ENCODE measurements around the gene GULP1. TPM values are rescaled to one million over a fixed set of nuclear protein-coding genes. Genes with fewer than 3 reads are reported as not detected.

GULP1 gene
- total RNA-seq, 1 experiment from 2014 or later: 140 TPM

DNA sequence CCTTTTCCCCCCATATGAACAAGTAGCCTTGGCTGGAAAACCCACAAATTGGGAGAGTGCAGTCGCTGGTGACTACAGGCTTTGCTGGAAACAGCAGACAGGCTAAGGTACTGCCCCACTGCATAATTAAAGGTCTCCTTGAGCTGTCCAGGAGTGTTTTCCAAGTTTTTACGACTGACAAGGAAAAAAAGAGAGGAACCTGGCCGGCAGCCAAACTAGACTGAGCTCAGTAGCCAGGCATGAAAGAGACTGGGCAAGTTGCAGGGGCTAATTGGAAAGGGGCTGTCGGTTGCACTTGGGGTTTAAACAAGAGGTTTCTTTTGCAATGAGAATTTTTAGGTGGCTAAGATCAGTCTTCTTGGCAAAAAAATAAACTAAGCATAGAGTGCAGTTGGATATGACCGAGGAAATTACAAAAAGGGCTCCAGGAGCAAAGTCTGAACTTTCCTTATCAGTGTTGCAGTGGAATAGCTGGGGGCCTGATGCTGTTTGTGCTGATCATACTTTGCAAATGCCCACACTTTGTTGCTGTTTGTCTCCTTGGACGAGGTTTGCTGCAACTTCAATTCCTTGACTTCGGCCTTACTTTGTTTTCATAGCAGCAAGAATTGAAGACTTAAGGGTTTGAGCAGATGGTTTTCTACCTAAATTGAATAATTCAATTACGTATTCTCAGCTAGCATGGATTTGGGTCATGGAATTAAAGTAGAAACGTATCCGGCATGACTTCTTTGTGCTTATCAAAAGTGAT lies 2.1 kb downstream of the GULP1 start:
- no CpG with 5 or more reads among the region's 10 CpGs for WGBS (ENCODE audit: extremely low coverage, insufficient read length, low lambda C conversion rate)
- H3K4me2 ChIP-seq (ENCODE audit: insufficient read depth, insufficient read length, low read length): peak overlapping the region; percentile 69
- Mint-ChIP-seq H3K4me3 (peak overlapping the region; percentile 93 to 97), H3K9me3 (peaks cover 0 to 11% of the 10 kb centered on the region in 2 experiments; a peak in 4 of 5 replicates), H3K27ac (peak overlapping the region; percentile 99 to 100 (median 99)), H3K4me1 (peaks cover 37 to 38% of the 10 kb centered on the region in 2 experiments), H3K36me3 (ENCODE audit: insufficient read depth in 1 of 3, low read depth in 3 of 3) (peaks cover 11 to 19% (median 15%) of the 10 kb centered on the region in 3 experiments; a peak in 6 of 7 replicates), H3K27me3 (ENCODE audit: low read depth) (no peaks in the 10 kb centered on the region)
- no peaks in the 10 kb centered on the region for H4K20me1 ChIP-seq (ENCODE audit: control insufficient read depth, insufficient read depth, insufficient read length)
- no peaks in the 10 kb centered on the region for H3K9me3 ChIP-seq (ENCODE audit: control insufficient read depth, low read depth, low read length)
- no peak overlapping the region for H3T11ph ChIP-seq (ENCODE audit: low read length)
- H4K5ac ChIP-seq (ENCODE audit: insufficient read length, low read depth, low read length): no peak overlapping the region
- H3K23ac ChIP-seq (ENCODE audit: insufficient read length, low read depth, low read length): no peak overlapping the region
- H2AFZ ChIP-seq (ENCODE audit: low read length): no peak overlapping the region
- DNase-seq: no peak
- H3K79me2 ChIP-seq (ENCODE audit: insufficient read depth, low read length): peaks cover 39% of the 10 kb centered on the region; the same call in 1 of the 2 replicates
- no peak overlapping the region for H3K18ac ChIP-seq (ENCODE audit: insufficient read length, low read depth, low read length)
- H3K27me3 ChIP-seq (ENCODE audit: insufficient read depth, low read length): no peaks in the 10 kb centered on the region
- no peak overlapping the region for H2BK12ac ChIP-seq (ENCODE audit: insufficient read length, low read depth, low read length)
- H2AK5ac ChIP-seq (ENCODE audit: insufficient read length, low read length): no peak overlapping the region
- no peak overlapping the region for H2BK5ac ChIP-seq (ENCODE audit: insufficient read length, low read length)
- no peak overlapping the region for H4K8ac ChIP-seq (replicated peaks; ENCODE audit: insufficient read length, low read depth, low read length)
- H2BK120ac ChIP-seq (ENCODE audit: low read depth, low read length, poor library complexity, severe bottlenecking): no peak overlapping the region
- H3K79me1 ChIP-seq (ENCODE audit: insufficient read depth, low read depth, low read length, poor library complexity, severe bottlenecking): no peaks in the 10 kb centered on the region
- no peak overlapping the region for H4K91ac ChIP-seq (ENCODE audit: insufficient read length, low read depth, low read length)
- peak overlapping the region; percentile 31; the same call in 1 of the 2 replicates for H3K14ac ChIP-seq (ENCODE audit: insufficient read depth, low read length)
- no peak overlapping the region for H2BK15ac ChIP-seq (ENCODE audit: low read depth, low read length)
- peak overlapping the region; percentile 97 for H3K9ac ChIP-seq (ENCODE audit: extremely low read depth, insufficient read length, low read length)
- H3K23me2 ChIP-seq (ENCODE audit: insufficient read length, low read depth, low read length, poor library complexity, severe bottlenecking): peaks cover 15% of the 10 kb centered on the region
- H3K4me1 ChIP-seq (ENCODE audit: insufficient read depth, low read length): peaks cover 1% of the 10 kb centered on the region; the same call in 1 of the 2 replicates
- no peak overlapping the region for H3K4ac ChIP-seq (ENCODE audit: low read depth, low read length)
- no peak overlapping the region for H3K56ac ChIP-seq (ENCODE audit: insufficient read length, low read depth, low read length)
- no peak overlapping the region for H2BK20ac ChIP-seq (ENCODE audit: low read depth, low read length, poor library complexity, severe bottlenecking)
- TF ChIP-seq, protein P1, sequence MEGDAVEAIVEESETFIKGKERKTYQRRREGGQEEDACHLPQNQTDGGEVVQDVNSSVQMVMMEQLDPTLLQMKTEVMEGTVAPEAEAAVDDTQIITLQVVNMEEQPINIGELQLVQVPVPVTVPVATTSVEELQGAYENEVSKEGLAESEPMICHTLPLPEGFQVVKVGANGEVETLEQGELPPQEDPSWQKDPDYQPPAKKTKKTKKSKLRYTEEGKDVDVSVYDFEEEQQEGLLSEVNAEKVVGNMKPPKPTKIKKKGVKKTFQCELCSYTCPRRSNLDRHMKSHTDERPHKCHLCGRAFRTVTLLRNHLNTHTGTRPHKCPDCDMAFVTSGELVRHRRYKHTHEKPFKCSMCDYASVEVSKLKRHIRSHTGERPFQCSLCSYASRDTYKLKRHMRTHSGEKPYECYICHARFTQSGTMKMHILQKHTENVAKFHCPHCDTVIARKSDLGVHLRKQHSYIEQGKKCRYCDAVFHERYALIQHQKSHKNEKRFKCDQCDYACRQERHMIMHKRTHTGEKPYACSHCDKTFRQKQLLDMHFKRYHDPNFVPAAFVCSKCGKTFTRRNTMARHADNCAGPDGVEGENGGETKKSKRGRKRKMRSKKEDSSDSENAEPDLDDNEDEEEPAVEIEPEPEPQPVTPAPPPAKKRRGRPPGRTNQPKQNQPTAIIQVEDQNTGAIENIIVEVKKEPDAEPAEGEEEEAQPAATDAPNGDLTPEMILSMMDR (conservative IDR thresholded peaks at IDR 0.05): no peak
- H3K27ac ChIP-seq (ENCODE audit: insufficient read length, low read depth, low read length): peak overlapping the region; percentile 66
